Suprapubic skin (tissue), 3 donors: ENCODE data around the gene ADAM19.

ENCODE experiments used
- EP300 ChIP-seq: sonication (generic); formaldehyde crosslinking; IDR thresholded peaks from one replicate; pipeline ENCODE4 v1.6.1; 2017; ENCODE audit warnings: antibody characterized with exemption
- TF ChIP-seq, protein P1 (sequence below), 2 donors: fragments of 200-600 bp in 1 of 2; fragments of 450-650 bp in 1 of 2; sonication (generic) in 1 of 2; IDR thresholded peaks; one replicate each; pipeline ENCODE4 v1.5.1; 2016 to 2019; ENCODE audit warnings: antibody characterized with exemption in 2 of 2, mild to moderate bottlenecking in 1 of 2, moderate library complexity in 1 of 2

DNA sequence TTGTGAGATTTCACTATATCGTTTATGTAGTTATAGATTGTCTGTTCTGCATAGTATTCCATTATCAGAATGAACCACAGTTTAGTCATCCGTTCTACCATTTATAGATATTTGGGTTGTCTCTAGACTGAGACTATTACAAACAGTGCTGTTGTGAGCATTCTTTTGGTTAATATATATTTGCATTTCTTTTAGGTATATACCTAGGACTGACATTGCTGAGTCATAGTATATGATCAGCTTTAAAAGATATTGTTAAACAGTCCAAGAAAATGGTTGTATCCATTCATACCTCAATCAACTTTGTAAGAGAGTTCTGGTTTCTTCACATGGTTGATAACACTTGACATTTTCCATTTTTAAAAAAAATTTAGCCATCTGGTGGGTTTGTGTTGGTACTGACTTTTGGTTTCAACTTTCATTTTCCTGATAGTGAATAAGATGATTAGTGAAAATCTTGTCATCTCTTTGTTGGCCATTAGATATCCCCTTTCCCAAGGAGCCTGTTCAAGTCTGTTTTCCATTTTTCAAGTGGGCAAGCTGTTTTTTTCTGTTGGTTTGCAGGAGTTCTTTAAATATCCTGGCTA is 22.9 kb upstream of the ADAM19 start:
- TF ChIP-seq EP300: no peak
- TF ChIP-seq, protein P1, sequence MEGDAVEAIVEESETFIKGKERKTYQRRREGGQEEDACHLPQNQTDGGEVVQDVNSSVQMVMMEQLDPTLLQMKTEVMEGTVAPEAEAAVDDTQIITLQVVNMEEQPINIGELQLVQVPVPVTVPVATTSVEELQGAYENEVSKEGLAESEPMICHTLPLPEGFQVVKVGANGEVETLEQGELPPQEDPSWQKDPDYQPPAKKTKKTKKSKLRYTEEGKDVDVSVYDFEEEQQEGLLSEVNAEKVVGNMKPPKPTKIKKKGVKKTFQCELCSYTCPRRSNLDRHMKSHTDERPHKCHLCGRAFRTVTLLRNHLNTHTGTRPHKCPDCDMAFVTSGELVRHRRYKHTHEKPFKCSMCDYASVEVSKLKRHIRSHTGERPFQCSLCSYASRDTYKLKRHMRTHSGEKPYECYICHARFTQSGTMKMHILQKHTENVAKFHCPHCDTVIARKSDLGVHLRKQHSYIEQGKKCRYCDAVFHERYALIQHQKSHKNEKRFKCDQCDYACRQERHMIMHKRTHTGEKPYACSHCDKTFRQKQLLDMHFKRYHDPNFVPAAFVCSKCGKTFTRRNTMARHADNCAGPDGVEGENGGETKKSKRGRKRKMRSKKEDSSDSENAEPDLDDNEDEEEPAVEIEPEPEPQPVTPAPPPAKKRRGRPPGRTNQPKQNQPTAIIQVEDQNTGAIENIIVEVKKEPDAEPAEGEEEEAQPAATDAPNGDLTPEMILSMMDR (IDR thresholded peaks at IDR 0.05): no peak
